Measurements from ENCODE around the gene EDARADD. TPM values are rescaled to one million over a fixed set of nuclear protein-coding genes. Genes with fewer than 3 reads are reported as not detected.

The EDARADD gene
- polyA plus RNA-seq, 3 donors, result 6.9 to 9.0 (median 7.6) TPM

GRCh38 chr1:236377832-236378535 lies 16.1 kb upstream of the EDARADD start:
- no peak for DNase-seq (ENCODE audit: extremely low read depth in 1 of 11, low read depth in 9 of 11, low spot score in 4 of 11)

GRCh38 chr1:236381565-236382158 lies 12.4 kb upstream of the EDARADD start:
- no peak for DNase-seq (ENCODE audit: extremely low read depth in 1 of 11, low read depth in 9 of 11, low spot score in 4 of 11)

- no peak for DNase-seq (ENCODE audit: extremely low read depth in 1 of 11, low read depth in 9 of 11, low spot score in 4 of 11)
Measured at GRCh38 chr1:236388332-236388731, 5.8 kb upstream of the EDARADD start.

- no peak for DNase-seq (ENCODE audit: extremely low read depth in 1 of 11, low read depth in 9 of 11, low spot score in 4 of 11)
Measured at GRCh38 chr1:236389253-236389652, 4.8 kb upstream of the EDARADD start.

GRCh38 chr1:236391008-236391407 lies 3.1 kb upstream of the EDARADD start:
- no peak for DNase-seq (ENCODE audit: extremely low read depth in 1 of 11, low read depth in 9 of 11, low spot score in 4 of 11)

GRCh38 chr1:236392182-236392581 lies 1.9 kb upstream of the EDARADD start:
- no peak for DNase-seq (ENCODE audit: extremely low read depth in 1 of 11, low read depth in 9 of 11, low spot score in 4 of 11)

GRCh38 chr1:236394879-236395229 lies 768 bp downstream of the EDARADD start:
- DNase-seq (ENCODE audit: extremely low read depth in 1 of 11, low read depth in 9 of 11, low spot score in 4 of 11), result peak in 1 of 11 donors; percentile 17

- peak in 7 of 11 donors; percentile 25 to 51 (median 41) for DNase-seq (ENCODE audit: extremely low read depth in 1 of 11, low read depth in 9 of 11, low spot score in 4 of 11)
Measured at GRCh38 chr1:236395230-236395946, 1.3 kb downstream of the EDARADD start.

GRCh38 chr1:236395947-236396664 lies 2.0 kb downstream of the EDARADD start:
- peak in 1 of 11 donors; percentile 13 for DNase-seq (ENCODE audit: extremely low read depth in 1 of 11, low read depth in 9 of 11, low spot score in 4 of 11)

- no peak for DNase-seq (ENCODE audit: extremely low read depth in 1 of 11, low read depth in 9 of 11, low spot score in 4 of 11)
Measured at GRCh38 chr1:236396665-236397043, 2.6 kb downstream of the EDARADD start.

- DNase-seq (ENCODE audit: extremely low read depth in 1 of 11, low read depth in 9 of 11, low spot score in 4 of 11), result no peak
Measured at GRCh38 chr1:236397173-236397759, 3.2 kb downstream of the EDARADD start.

GRCh38 chr1:236398538-236398937 lies 4.5 kb downstream of the EDARADD start:
- no peak for DNase-seq (ENCODE audit: extremely low read depth in 1 of 11, low read depth in 9 of 11, low spot score in 4 of 11)

GRCh38 chr1:236400061-236400603 lies 6.0 kb downstream of the EDARADD start:
- DNase-seq (ENCODE audit: extremely low read depth in 1 of 11, low read depth in 9 of 11, low spot score in 4 of 11), result no peak

- no peak for DNase-seq (ENCODE audit: extremely low read depth in 1 of 11, low read depth in 9 of 11, low spot score in 4 of 11)
Measured at GRCh38 chr1:236401698-236402097, 7.6 kb downstream of the EDARADD start.

- no peak for DNase-seq (ENCODE audit: extremely low read depth in 1 of 11, low read depth in 9 of 11, low spot score in 4 of 11)
Measured at GRCh38 chr1:236403905-236404696, 10.0 kb downstream of the EDARADD start.

- DNase-seq (ENCODE audit: extremely low read depth in 1 of 11, low read depth in 9 of 11, low spot score in 4 of 11), result no peak
Measured at GRCh38 chr1:236407059-236407458, 13.0 kb downstream of the EDARADD start.

- DNase-seq (ENCODE audit: extremely low read depth in 1 of 11, low read depth in 9 of 11, low spot score in 4 of 11), result no peak
Measured at GRCh38 chr1:236413688-236414087, 19.6 kb downstream of the EDARADD start.

GRCh38 chr1:236416165-236416564 lies 22.1 kb downstream of the EDARADD start:
- DNase-seq (ENCODE audit: extremely low read depth in 1 of 11, low read depth in 9 of 11, low spot score in 4 of 11), result no peak

Data from renal cortex interstitium (tissue), 11 donors.